HEK293 (cell line): ENCODE results near the gene NOSIP.

Source experiments
- CTCF ChIP-seq: fragments of 450-650 bp; formaldehyde crosslinking; IDR thresholded peaks from 2 replicates; pipeline ENCODE4 v1.5.1; 2016; ENCODE audit warnings: missing biosample characterization, missing genetic modification characterization
- HOXA7 ChIP-seq: sonication (generic); formaldehyde crosslinking; IDR thresholded peaks from 2 replicates; pipeline ENCODE4 v1.8.1; 2022; ENCODE audit warnings: missing genetic modification reagents, borderline replicate concordance
- KLF1 ChIP-seq: fragments of 450-650 bp; formaldehyde crosslinking; IDR thresholded peaks from 2 replicates; pipeline ENCODE4 v1.5.1; 2016; ENCODE audit warnings: missing biosample characterization, missing genetic modification characterization
- REST ChIP-seq: fragments of 450-650 bp; formaldehyde crosslinking; IDR thresholded peaks from 2 replicates; pipeline ENCODE4 v1.5.1; 2016; ENCODE audit warnings: missing biosample characterization, missing genetic modification characterization
- SCRT1 ChIP-seq: fragments of 450-650 bp; formaldehyde crosslinking; IDR thresholded peaks from 2 replicates; pipeline ENCODE4 v1.5.1; 2016; ENCODE audit warnings: missing biosample characterization, missing genetic modification characterization, borderline replicate concordance
- ZBTB1 ChIP-seq: fragments of 450-650 bp; formaldehyde crosslinking; IDR thresholded peaks from 2 replicates; pipeline ENCODE4 v1.5.1; 2016; ENCODE audit warnings: missing biosample characterization, missing genetic modification characterization
- ZBTB26 ChIP-seq: fragments of 450-650 bp; formaldehyde crosslinking; optimal IDR thresholded peaks from 2 replicates; pipeline ENCODE3; 2016; ENCODE audit warnings: missing biosample characterization, mild to moderate bottlenecking, missing genetic modification characterization
- ZBTB8A ChIP-seq: fragments of 450-650 bp; formaldehyde crosslinking; IDR thresholded peaks from 2 replicates; pipeline ENCODE4 v1.5.1; 2016; ENCODE audit warnings: missing biosample characterization, missing genetic modification characterization
- ZNF138 ChIP-seq: fragments of 450-650 bp; formaldehyde crosslinking; IDR thresholded peaks from 2 replicates; pipeline ENCODE4 v1.5.1; 2016; ENCODE audit warnings: missing biosample characterization, missing genetic modification characterization, borderline replicate concordance
- ZNF24 ChIP-seq: fragments of 450-650 bp; formaldehyde crosslinking; IDR thresholded peaks from 2 replicates; pipeline ENCODE4 v1.5.1; 2016; ENCODE audit warnings: missing biosample characterization, missing genetic modification characterization
- ZNF585B ChIP-seq: fragments of 450-650 bp; formaldehyde crosslinking; IDR thresholded peaks from 2 replicates; pipeline ENCODE4 v1.5.1; 2016; ENCODE audit warnings: missing biosample characterization, missing genetic modification characterization
- ZNF658 ChIP-seq: fragments of 450-650 bp; formaldehyde crosslinking; IDR thresholded peaks from 2 replicates; pipeline ENCODE4; 2016; ENCODE audit warnings: missing biosample characterization, missing genetic modification characterization

- TF ChIP-seq REST (tag by site-specific recombination) (no peak), CTCF (tag by site-specific recombination) (no peak), ZNF658 (tag by site-specific recombination) (no peak), ZBTB1 (tag by site-specific recombination) (no peak), ZNF585B (tag by site-specific recombination) (no peak), ZNF138 (no peak), SCRT1 (tag by site-specific recombination) (no peak), HOXA7 (CRISPR knock-in tag) (no peak), KLF1 (no peak), ZNF24 (tag by site-specific recombination) (no peak), ZBTB8A (tag by site-specific recombination) (no peak), ZBTB26 (no peak)
These were observed 59.5 kb downstream of the NOSIP start for GRCh38 chr19:49520705-49521319.
